Choroid plexus epithelial cell (primary cell): ENCODE data around the gene PAX5.

ENCODE experiments used
- DNase-seq: peaks from one replicate; pipeline ENCODE4 v3.0.0-alpha.2; 2010; ENCODE audit warnings: low read depth
- H3K4me3 ChIP-seq: 2 replicates; pipeline ENCODE4 v1.5.1; 2011; ENCODE audit warnings: low read depth, mild to moderate bottlenecking, control low read depth, low read length, moderate library complexity
- TF ChIP-seq, protein P1 (sequence below): conservative IDR thresholded peaks from 2 replicates; pipeline ENCODE4 v1.5.1; 2011; ENCODE audit warnings: low read depth, mild to moderate bottlenecking, control low read depth, inconsistent platforms, low read length, moderate library complexity

PAX5 gene

GRCh38 chr9:37027582-37028419, 6.3 kb downstream of the PAX5 start:
- TF ChIP-seq, protein P1, sequence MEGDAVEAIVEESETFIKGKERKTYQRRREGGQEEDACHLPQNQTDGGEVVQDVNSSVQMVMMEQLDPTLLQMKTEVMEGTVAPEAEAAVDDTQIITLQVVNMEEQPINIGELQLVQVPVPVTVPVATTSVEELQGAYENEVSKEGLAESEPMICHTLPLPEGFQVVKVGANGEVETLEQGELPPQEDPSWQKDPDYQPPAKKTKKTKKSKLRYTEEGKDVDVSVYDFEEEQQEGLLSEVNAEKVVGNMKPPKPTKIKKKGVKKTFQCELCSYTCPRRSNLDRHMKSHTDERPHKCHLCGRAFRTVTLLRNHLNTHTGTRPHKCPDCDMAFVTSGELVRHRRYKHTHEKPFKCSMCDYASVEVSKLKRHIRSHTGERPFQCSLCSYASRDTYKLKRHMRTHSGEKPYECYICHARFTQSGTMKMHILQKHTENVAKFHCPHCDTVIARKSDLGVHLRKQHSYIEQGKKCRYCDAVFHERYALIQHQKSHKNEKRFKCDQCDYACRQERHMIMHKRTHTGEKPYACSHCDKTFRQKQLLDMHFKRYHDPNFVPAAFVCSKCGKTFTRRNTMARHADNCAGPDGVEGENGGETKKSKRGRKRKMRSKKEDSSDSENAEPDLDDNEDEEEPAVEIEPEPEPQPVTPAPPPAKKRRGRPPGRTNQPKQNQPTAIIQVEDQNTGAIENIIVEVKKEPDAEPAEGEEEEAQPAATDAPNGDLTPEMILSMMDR = no peak
- no peak overlapping the region for H3K4me3 ChIP-seq
- DNase-seq = peak; percentile 89

DNA sequence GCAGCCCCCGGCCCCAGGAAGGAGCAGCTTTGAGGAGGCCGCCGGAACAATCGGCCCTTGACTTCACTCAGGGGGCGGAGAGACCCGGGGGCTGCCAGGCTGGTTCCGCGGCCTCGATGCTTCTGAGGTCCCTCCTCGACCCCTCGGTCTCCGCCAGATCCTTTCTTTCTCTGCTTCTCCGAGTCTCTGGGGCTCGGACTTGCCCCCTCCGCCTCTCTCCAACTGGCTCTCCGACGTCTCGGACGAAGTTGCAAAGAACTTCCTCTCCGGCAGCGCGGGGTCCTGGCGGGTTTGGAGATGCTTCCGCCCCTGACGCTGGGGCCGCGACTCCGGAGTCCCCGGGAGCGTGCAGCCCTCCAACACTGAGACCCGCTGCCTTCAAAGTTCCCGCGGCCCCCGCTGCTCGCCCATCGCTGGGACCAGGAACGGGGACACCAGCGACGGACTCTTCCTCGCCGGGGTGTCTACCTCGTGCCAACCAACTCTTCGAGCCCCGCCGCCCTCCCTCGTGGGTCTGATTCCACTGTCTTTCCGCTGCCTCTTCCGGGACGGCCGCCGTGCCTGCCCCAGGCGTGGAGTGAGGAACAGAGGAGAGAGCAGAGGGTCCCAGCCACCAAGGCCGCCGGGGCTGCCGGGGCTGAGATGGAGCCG, 7.0 kb downstream of the PAX5 start:
- no peak for DNase-seq
- TF ChIP-seq, protein P1 = no peak
- no peak overlapping the region for H3K4me3 ChIP-seq

DNA sequence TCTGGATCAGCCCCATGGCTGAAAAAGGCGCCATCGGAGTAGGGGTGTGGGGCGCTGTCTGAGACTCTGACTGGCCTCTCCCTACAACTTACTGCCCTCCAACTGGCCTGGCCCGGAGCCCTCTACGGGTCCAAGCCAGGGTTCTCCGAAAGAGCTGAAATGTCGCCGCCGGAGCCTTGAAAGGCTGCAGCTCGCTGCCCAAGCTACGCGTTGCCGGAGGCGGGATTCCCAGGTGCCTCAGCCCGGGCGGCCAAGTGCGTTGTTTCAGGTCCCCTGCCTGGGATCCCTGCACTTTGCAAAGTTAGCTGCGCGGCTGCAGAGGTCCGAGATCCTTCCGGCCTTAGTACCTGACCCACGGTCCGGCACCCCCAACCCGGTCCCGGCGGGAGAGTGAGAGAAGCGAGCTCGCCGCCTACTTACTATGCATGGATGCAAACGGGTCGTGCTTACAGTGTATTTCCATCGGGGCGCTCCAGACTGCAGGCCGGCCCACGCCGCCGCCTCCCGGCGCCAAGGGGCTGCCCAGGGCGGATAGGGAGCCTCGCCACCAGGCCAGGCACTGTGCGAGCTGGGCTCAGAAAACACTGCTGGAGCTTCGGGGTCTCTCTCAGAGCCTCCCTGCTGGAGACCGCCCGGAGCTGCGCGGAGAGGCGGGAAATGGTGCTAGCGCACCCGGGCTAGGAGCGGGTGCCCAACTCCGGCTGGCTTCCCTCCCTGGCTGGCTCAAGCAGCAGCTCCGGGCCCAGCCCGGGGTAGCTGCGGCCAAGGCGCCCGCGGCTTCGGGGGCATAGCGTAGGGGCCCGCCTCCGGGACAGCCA, 7.7 kb downstream of the PAX5 start:
- H3K4me3 ChIP-seq = no peak overlapping the region
- DNase-seq = no peak
- TF ChIP-seq, protein P1 = no peak

GRCh38 chr9:37025823-37026112, 8.3 kb downstream of the PAX5 start:
- no peak overlapping the region for H3K4me3 ChIP-seq
- TF ChIP-seq, protein P1 = no peak
- DNase-seq = no peak

DNA sequence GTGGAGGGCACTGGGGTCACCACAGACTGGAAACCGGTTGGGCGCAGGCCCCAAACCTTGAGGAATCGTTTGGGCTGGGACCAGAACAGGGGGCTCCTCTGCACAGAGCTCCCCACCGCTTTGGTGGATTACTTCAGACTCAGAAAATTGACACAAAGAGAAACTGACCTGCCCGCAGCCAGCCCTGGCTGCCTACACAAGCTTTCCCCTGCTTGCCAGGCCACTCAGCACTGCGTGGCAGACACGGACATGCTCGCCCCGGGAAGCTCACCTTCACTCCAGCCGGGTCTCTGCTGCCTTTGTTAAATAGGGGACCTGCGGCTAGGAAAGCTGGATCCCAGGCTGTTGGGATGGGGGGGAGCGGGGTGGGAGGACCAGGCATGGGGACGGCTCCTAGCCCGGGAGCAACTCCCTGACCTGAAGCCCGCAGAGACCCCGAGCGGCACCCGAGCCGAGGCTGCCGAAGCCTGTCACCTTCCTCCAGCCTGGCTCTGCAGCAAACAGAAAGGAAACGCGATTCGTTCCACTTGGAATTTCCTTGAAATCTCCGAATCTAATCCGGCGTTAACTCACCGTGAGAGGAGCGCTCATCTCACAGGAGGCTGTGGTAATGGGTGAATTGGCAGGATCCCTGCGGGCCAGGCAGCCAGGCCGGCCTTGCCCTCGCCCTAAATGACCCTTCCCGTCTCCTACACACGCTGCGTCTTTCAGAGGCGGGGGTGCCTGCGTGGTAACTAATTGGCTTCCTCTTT, 8.8 kb downstream of the PAX5 start:
- TF ChIP-seq, protein P1 = no peak
- DNase-seq = no peak
- H3K4me3 ChIP-seq = no peak overlapping the region

GRCh38 chr9:37017546-37017945, 16.5 kb downstream of the PAX5 start:
- no peak overlapping the region for H3K4me3 ChIP-seq
- DNase-seq = no peak
- TF ChIP-seq, protein P1 = no peak
